Esophagus muscularis mucosa (tissue), 4 donors: ENCODE measurements around the gene TMCC1. TPM values are rescaled to one million over a fixed set of nuclear protein-coding genes. Genes with fewer than 3 reads are reported as not detected.

Experiments
- DNase-seq: peaks from one replicate; pipeline ENCODE4 v3.0.0-alpha.2; 2017; ENCODE audit errors: extremely low spot score
- H3K27ac ChIP-seq, 4 donors: fragments of 200-600 bp; sonication (generic); replicated peaks in 1 of 4; 1 replicate in 3 of 4; 2 replicates in 1 of 4; pipeline ENCODE4 v1.5.1; 2016 to 2019; ENCODE audit warnings: mild to moderate bottlenecking in 1 of 4
- H3K27me3 ChIP-seq, 4 donors: fragments of 200-600 bp; sonication (generic); one replicate each; pipeline versions ENCODE4 v1.5.1 to v1.6.0; 2016 to 2019
- H3K36me3 ChIP-seq, 4 donors: fragments of 200-600 bp; sonication (generic); one replicate each; pipeline ENCODE4 v1.5.1; 2016 to 2019
- H3K4me1 ChIP-seq, 4 donors: fragments of 200-600 bp; sonication (generic); one replicate each; pipeline ENCODE4 v1.5.1; 2016 to 2019
- H3K4me3 ChIP-seq, 4 donors: fragments of 200-600 bp; sonication (generic); 1 replicate in 2 of 4; 2 replicates in 2 of 4; pipeline ENCODE4 v1.5.1; 2016 to 2019; ENCODE audit warnings: mild to moderate bottlenecking in 4 of 4, moderate library complexity in 1 of 4
- H3K9me3 ChIP-seq, 4 donors: fragments of 200-600 bp; sonication (generic); 1 replicate in 3 of 4; 2 replicates in 1 of 4; pipeline ENCODE4 v1.5.1; 2016 to 2019
- CTCF ChIP-seq, 3 experiments: fragments of 200-600 bp in 2 of 3; fragments of 450-650 bp in 1 of 3; sonication (generic) in 2 of 3; IDR thresholded peaks; one replicate each; pipeline ENCODE4 v1.5.1; 2017 to 2019; ENCODE audit warnings: antibody characterized with exemption in 3 of 3, mild to moderate bottlenecking in 2 of 3, moderate library complexity in 1 of 3
- EP300 ChIP-seq: sonication (generic); formaldehyde crosslinking; IDR thresholded peaks from one replicate; pipeline ENCODE4 v1.6.1; 2017; ENCODE audit warnings: antibody characterized with exemption
- POLR2A ChIP-seq: fragments of 450-650 bp; IDR thresholded peaks from one replicate; pipeline ENCODE4 v1.6.1; 2017; ENCODE audit warnings: antibody characterized with exemption, moderate library complexity, mild to moderate bottlenecking, low read depth
- POLR2AphosphoS5 ChIP-seq, 2 donors: sonication (generic); formaldehyde crosslinking; IDR thresholded peaks; one replicate each; pipeline ENCODE4 v1.6.1; 2017; ENCODE audit warnings: antibody characterized with exemption in 2 of 2
- WGBS: methylation state at CpG from one replicate; pipeline ENCODE4 v1.1.5; 2018; 5-methylcytosine and 5-hydroxymethylcytosine counted together
- intact Hi-C: fragments of 100-400 bp; cut with DNase I; formaldehyde crosslinking; loops from one replicate; pipeline ENCODE4 v1.15.1; 2023
- total RNA-seq, 4 donors: library from RNA; depleted of rRNA; stranded (reverse); fragments of >200 nt; gene quantifications; one replicate each; pipeline versions ENCODE4 v1.1.0 to v1.2.1, GENCODE V29; 2016

TMCC1 gene
- total RNA-seq, 4 donors from 2014 or later = 24.5 to 36.2 (median 28.9) TPM

GRCh38 chr3:129732200-129732876, 161.2 kb downstream of the TMCC1 start:
- intact Hi-C loops = no loop called here
- TF ChIP-seq EP300 (no peak), CTCF (IDR thresholded peaks at IDR 0.05) (no peak), POLR2AphosphoS5 (IDR thresholded peaks at IDR 0.05) (no peak), POLR2A (no peak)
- Histone ChIP-seq H3K4me3 (no peak overlapping the region), H3K36me3 (peaks cover 0 to 5% (median 0%) of the 10 kb centered on the region in 4 donors), H3K27me3 (no peaks in the 10 kb centered on the region), H3K9me3 (no peaks in the 10 kb centered on the region), H3K4me1 (peaks cover 4 to 32% (median 26%) of the 10 kb centered on the region in 4 donors), H3K27ac (no peak overlapping the region)
- DNase-seq = no peak
- 85% methylated on average over 1 of the region's 1 CpG for WGBS

GRCh38 chr3:129727707-129728106, 165.8 kb downstream of the TMCC1 start:
- no peak overlapping the region for H3K27ac ChIP-seq
- no peak for DNase-seq
- intact Hi-C loops = no loop called here

GRCh38 chr3:129723558-129724324, 169.8 kb downstream of the TMCC1 start:
- peak overlapping the region in 3 of 4 donors; percentile 20 to 30 (median 26) for H3K4me3 ChIP-seq
- no peaks in the 10 kb centered on the region for H3K27me3 ChIP-seq
- H3K4me1 ChIP-seq = peaks cover 22 to 42% (median 40%) of the 10 kb centered on the region in 4 donors
- WGBS = 37% methylated on average over 6 of the region's 6 CpGs
- TF ChIP-seq POLR2A = no peak
- TF ChIP-seq POLR2AphosphoS5 (IDR thresholded peaks at IDR 0.05) = peak; percentile 62 to 67
- TF ChIP-seq CTCF (IDR thresholded peaks at IDR 0.05) = no peak
- no peak for TF ChIP-seq EP300
- no peak for DNase-seq
- H3K9me3 ChIP-seq = no peaks in the 10 kb centered on the region
- H3K27ac ChIP-seq = peak overlapping the region; percentile 33 to 73 (median 58)
- H3K36me3 ChIP-seq = no peaks in the 10 kb centered on the region
- intact Hi-C loops = no loop called here

More at GRCh38 chr3:129727707-129728106, 165.8 kb downstream of the TMCC1 start:
- TF ChIP-seq CTCF (IDR thresholded peaks at IDR 0.05) (no peak), POLR2AphosphoS5 (IDR thresholded peaks at IDR 0.05) (no peak), EP300 (no peak), POLR2A (no peak)
- Histone ChIP-seq H3K27me3 (no peaks in the 10 kb centered on the region), H3K4me1 (peaks cover 22 to 51% (median 48%) of the 10 kb centered on the region in 4 donors), H3K36me3 (no peaks in the 10 kb centered on the region), H3K9me3 (no peaks in the 10 kb centered on the region), H3K4me3 (no peak overlapping the region)
- WGBS = 27% methylated on average over 2 of the region's 2 CpGs

GRCh38 chr3:129722527-129722926, 171.0 kb downstream of the TMCC1 start:
- TF ChIP-seq EP300 (no peak), POLR2A (no peak), CTCF (IDR thresholded peaks at IDR 0.05) (no peak), POLR2AphosphoS5 (IDR thresholded peaks at IDR 0.05) (no peak)
- Histone ChIP-seq H3K36me3 (no peaks in the 10 kb centered on the region), H3K27ac (no peak overlapping the region), H3K9me3 (no peaks in the 10 kb centered on the region), H3K4me3 (no peak overlapping the region), H3K27me3 (no peaks in the 10 kb centered on the region), H3K4me1 (peaks cover 17 to 32% (median 30%) of the 10 kb centered on the region in 4 donors)
- intact Hi-C loops = no loop called here
- DNase-seq = no peak
